OCI-LY7 (cell line): Measurements from ENCODE around the gene GALNT17.

Source experiments
- CTCF ChIP-seq: fragments of 200-600 bp; sonication (generic); conservative IDR thresholded peaks from 2 replicates; pipeline ENCODE4 v1.5.1; 2014; ENCODE audit warnings: mild to moderate bottlenecking, antibody characterized with exemption, low read length, moderate library complexity, mixed read lengths
- EZH2phosphoT487 ChIP-seq: fragments of 200-600 bp; sonication (generic); IDR thresholded peaks from 2 replicates; pipeline ENCODE4 v1.6.1; 2018; ENCODE audit warnings: low read depth, borderline replicate concordance, mild to moderate bottlenecking, mixed run types, antibody characterized with exemption, low read length, moderate library complexity, mixed read lengths

- no peak for TF ChIP-seq CTCF
- no peak for TF ChIP-seq EZH2phosphoT487
Measured at GRCh38 chr7:71361451-71362032, 229.6 kb downstream of the GALNT17 start.
